GM19438 (cell line): ENCODE data around the gene EFCAB5.
"Not testable (repeated sequence)": the region's sequence is repeated elsewhere in the genome, so short reads cannot be mapped to it uniquely, and the experiment has no call there.

ENCODE experiments used
- ATAC-seq: cut with Tn5 transposase; IDR thresholded peaks from one replicate; pipeline ENCODE4 v1.9.1; 2021; ENCODE audit warnings: low read depth; ENCODE audit not compliant: unreplicated experiment

Gene EFCAB5

DNA sequence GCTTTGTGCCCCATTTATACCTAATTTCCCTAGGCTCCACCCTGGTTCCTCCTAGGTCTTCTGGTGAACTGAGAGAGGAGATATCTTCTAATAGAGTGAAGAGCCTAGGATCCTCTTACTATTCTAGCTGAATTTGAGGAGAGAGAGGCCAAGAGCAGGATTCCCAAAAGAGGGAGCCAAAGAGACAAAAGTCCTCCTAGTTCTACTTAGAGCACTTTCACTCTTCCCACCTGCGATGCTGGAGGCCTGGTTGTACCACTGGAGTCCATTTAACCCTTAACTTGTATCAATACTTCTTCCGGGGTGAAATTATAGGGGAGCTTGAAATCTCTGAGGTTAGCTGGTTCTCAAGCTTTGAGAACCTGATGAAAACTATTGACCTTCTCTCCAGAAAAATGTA, 8.1 kb upstream of the EFCAB5 start:
- no peak for ATAC-seq

DNA sequence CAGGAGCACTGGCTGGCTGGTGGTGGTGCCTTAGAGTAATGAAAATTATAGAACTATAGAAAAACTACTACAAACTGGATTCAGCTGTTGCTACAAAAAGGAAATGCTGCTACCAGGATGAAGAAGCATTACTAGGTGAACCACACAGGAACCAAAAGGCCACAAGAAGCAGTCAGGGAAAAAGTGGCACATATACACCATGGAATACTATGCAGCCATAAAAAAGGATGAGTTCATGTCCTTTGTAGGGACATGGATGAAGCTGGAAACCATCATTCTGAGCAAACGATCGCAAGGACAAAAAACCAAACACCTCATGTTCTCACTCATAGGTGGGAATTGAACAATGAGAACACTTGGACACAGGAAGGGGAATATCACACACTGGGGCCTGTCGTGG, 5.5 kb upstream of the EFCAB5 start:
- ATAC-seq: not testable (repeated sequence)

DNA sequence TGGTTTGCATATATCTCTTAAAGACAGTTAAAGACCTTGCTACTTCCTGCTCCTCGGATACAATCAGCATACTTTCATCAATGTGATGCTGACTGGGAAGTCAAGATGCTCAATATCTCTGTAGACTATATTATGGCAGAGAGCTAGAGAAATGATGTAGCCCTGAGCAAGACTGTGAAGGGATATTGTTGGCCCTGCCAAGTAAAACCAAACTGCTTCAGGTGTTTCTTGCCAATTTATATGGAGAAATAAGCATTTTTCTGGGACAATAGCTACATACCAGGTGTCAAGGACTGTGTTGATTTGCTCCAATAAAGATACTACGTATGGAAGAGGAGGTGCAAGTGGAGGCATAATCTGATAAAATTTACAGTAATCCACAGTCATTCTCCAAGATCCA, 4.7 kb upstream of the EFCAB5 start:
- ATAC-seq: no peak

DNA sequence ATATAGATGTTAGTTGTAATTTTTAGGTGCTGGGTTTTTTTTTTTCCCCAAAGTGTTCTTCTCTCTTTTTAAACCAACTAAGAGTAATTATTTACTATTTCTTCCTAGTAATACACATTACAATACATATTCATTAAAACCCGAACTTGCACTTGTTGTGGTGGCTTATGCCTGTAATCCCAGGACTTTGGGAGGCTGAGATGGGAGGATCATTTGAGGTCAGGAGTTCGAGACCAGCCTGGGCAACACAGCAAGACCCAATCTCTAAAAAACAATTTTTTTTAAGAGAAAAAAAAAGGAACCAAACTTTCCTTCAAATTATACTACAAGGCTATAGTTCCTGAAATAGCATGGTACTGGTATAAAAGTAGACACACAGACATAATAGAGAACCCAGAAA, 3.8 kb downstream of the EFCAB5 start:
- no peak for ATAC-seq

DNA sequence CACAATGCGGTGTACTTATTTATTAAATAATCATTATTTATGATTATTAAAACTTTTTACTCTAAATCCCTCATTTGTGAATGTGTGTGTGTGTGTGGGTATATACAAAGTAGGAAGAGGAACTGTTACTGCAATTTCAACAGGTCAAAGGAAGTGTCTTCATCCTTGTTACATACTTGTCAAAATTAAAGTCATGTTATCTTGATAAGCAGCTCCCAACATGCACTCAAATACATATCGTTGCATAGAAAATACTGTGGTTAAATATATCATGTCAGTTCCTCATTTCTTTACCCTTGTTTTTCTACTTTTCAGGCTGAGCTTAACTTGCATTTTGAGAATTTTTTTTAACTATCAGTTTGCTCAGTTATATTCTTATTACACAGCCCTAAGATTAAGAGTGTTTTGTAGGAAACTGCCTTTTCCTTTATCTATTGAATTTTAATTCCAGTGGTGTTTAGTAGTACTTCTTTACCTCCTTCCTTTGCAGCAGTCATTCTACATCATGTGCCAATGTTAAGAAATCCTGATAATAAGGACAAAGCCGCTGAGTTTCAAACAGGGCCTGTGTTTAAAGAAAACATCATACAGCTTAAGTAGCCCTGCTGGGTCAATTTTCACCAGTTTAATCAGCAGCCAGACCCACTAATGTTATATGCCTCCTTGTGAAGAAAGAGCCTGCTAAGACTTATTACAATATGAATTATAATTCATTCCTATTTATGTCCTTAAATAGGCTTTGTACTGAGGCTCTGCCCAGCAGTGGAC, 7.2 kb downstream of the EFCAB5 start:
- ATAC-seq: no peak

DNA sequence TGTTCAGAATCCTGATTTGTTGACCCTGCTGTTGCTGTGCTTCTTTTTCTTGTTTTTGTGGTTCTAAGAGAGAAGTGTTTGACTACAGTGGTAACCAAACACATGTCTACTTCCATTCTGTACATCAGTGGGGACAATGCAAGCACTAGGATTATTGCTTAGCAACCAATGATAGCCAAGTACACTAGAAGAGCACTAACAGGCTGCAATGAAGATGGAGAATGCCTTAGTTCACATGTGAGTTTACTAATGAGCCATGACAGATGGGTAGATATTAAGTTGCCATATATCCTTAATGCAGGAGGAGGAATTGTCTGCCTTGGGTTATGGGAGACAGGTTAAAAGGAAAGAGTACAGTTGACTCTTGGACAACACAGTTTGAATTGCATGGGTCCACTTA, 8.3 kb downstream of the EFCAB5 start:
- no peak for ATAC-seq

DNA sequence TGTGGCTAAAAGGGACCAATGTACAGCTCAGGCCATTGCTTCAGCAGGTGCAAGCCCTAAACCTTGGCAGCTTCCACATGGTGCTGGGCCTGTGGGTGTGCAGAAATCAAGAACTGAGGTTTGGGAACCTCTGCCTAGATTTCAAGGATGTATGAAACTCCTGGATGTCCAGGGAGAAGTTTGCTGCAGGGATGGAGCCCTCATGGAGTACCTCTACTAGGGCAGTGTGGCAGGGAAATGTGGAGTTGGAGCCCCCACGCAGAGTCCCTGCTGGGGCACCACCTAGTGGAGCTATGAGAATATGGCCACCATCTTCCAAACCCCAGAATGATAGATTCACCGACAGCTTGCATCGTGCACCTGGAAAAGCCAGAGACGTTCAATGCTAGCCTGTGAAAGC, 13.0 kb downstream of the EFCAB5 start:
- no peak for ATAC-seq

DNA sequence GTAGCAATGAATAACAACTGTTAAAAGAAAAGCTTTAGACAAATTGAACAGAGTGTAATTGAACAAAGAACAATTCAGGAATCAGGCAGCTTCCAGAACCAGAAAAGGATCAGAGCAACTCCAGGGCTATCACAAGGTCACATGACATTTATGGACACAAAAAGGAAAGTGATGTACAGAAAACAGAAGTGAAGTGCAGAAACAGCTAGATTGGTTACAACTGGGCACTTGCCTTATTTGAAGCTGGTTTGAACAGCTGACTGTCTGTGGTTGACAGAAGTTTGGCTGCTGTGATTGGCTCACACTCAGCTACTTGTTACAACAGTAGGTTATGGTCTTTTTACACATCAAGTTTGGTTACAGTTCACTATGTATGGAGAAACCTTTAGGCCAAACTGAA, 14.8 kb downstream of the EFCAB5 start:
- no peak for ATAC-seq

DNA sequence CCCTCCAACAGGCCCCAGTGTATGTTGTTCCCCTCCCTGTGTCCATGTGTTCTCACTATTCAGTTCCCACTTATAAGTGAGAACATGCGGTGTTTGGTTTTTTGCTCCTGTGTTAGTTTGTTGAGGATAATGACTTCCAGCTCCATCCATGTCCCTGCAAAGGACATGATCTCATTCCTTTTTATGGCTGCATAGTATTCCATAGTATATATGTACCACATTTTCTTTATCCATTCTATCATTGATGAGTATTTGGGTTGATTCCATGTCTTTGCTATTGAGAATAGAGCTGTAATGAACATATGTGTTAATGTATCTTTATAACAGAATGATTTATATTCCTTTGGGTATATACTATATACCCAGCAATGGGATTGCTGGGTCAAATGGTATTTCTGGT, 16.1 kb downstream of the EFCAB5 start:
- ATAC-seq: not testable (repeated sequence)

DNA sequence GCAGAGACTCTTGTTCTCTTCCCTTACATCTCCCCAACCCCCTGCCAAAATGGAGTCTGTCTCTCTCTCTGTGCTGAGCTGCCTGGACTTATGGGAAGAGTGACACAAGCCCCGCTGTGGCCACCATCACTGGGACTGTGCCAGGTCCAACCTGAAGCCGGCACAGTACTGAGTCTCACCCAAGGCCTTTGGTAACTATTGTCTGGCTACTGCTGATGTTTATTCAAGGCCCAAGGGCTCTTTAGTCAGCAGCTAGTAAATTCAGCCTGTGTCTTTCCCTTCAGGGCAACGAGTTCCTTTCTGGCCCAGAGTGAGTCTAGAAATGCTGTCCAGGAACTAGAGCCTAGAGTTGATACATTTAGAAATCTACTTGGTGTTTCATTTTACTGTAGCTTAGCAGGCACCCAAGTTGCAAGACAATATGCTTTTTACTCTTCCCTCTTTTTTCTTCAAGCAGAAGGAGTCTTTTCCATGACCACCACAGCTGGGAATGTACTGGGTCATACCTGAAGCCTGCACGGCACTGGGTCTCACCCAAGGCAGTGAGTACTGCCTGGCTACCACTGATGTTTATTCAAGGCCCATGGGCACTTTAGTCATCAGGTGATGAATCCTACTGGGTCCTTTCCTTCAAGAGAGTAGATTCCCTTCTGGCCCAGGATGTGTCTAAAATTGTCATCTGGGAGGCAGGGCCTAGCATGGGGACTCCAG, 17.7 kb downstream of the EFCAB5 start:
- no peak for ATAC-seq

DNA sequence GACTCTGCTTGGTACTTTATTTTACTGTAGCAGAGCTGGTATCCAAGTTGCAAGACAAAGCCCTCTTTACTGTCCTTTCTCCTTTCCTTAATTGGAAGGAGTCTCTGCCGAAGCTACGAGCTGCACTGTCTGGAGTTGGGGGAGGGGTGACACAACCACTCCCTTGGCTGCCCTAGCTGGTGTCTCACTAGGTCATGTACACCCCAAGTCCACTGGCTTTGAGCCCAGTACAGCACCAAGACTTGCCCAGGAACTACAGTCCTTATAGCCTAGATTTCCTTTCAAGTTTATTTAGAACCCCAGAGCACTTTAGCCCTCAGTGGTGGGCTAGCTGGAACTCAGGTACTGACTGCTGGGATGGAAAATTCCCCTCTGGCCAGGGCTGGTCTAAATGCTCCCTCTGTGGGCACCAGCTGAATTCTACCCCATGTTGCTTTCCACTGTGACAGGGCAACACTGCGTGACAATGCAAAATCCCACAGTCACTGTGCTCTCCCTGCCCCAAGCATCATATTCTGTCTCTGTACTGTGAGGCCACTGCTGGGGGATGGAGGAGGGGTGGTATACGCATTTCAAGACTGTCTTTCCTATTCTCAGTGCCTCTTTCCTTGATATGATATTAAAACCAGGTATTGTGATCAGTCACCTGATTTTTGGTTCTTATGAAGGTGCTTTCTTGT, 18.4 kb downstream of the EFCAB5 start:
- ATAC-seq: no peak

DNA sequence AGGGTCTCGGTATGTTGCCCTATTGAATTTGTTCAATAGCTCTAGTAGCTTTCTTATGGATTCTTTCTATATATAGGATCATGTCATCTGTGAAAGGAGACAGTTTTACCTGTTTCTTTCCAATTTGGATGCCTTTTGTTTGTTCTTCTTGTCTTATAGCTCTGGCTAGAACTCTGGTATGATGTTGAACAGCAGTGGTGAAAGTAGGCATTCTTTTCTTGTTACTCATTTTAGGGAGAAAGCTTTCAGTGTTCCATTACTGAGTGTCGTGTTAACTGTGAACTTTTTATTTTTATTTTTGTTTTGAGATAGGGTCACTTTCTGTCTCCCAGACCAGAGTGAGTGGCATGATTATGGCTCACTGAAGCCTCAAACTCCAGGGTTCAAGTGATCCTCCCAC, 21.2 kb downstream of the EFCAB5 start:
- no peak for ATAC-seq

DNA sequence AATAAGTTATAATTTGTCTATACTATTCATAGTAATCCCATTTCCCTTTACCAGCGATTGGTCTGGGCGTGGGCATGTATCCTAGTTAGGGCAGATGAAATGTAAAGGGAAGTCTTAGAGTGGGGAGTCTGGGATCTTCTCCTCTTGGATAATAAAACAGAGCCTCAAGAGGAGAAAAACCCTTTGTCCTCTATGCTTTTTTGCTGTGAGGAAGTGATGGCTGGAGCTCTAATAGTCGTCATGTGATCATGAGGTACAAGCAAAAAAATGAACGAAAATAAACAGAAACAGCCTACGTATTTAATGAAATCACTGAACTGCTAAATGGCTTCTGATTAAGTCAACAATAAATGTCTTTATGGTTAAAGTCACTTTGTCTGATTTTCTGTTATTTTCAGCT, 26.8 kb downstream of the EFCAB5 start:
- no peak for ATAC-seq

DNA sequence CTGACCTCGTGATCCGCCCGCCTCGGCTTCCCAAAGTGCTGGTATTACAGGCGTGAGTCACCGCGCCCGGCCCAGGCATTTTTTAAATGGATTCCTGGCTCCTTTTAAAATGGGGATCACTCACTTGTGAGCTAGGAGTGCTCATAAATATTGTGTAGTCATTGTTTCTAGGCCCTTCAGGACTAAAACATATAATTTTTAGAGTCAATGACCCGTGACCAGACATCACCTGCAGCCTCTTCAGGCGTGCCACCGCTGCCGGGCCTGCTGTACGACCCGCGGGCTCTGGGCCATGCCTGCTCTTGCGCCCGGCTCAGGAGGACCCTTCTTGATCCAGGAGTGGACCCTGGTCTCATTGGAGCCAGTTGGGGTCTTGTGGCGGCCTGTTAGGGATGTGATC, 30.8 kb downstream of the EFCAB5 start:
- no peak for ATAC-seq

DNA sequence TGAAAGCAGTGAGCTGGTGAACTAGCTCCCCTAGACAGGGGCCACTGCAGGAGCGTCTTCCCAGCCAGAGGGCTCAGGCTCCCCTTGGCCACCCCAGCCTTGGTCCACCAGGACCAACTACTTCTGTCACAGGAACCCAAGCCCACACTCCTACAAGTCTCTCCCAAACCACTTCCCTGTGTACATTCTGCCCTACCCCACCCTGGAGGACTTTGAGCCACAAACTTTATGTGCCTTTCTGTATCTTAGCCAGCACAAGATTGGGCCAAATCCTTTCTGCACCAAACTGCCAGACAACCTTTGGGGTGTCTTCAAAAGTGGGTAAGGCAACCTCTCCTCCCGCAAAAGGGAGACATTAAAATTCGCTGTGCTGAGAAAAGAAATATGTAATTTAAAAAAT, 31.6 kb downstream of the EFCAB5 start:
- no peak for ATAC-seq

DNA sequence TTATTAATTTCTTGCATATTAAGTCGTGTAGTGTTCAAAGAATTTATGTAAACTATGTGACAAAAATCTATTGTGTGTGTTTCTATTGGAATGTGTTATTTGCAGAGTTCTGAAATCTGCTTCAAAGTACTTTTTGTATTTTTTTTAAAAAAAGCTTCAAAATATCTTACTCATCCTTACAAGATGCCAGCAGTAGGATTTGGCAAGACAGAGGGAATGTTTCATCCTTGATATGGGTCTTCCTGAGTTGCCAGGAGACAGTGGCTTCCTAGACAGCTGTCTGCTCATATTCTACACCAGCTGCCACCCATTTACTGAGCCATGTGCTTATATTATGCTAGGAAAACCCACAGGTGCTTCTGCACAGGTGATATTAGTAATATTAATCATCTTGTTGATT, 36.4 kb downstream of the EFCAB5 start:
- ATAC-seq: no peak

DNA sequence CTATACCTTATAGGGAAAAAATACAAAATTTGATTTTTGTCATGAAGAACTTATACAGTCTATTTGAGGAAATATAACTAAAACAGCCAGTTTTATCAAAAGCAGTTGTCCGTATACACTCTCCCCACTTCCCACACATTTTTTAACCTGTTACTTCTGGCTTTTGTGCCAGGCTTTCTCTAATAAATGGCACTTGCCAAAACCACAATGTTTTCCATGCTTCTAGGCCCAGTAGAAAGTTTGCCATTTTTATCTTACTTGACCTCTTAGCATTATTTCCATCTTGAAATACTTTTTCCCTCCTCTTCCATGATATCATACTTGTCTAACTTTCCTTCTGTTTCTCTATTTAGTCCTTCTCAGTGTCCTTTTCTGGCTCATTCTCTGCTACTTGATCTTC, 38.8 kb downstream of the EFCAB5 start:
- no peak for ATAC-seq

DNA sequence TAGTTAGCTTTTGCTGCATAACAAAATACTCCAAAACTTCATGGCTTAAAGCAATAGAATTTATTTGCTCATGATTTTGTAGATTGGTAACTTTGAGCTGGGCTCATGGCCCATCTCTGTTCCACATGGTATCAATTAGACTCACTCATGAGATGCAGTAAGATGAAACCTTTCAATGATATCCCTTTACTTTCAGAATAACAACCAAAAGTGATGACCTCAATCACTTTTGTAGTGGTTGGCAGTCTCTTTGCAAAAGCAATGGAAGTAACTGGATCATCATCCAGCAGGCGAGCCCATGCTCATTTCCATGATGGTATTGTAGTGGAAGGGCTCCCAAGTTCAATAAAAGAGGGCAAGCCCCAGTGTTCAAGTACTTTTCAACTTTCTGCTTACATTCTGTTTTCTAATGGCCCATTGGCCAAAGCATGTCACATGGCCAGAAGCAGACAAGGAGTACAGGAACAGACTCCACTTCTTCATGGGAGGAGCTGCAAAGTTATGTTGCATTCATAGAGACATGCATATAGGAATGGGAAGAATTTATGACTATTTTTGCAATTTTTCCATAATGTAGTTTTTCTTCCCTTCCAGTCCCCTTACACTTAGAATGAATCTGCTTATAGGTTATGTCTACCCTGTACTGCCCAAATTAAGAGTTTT, 41.7 kb downstream of the EFCAB5 start:
- ATAC-seq: no peak

DNA sequence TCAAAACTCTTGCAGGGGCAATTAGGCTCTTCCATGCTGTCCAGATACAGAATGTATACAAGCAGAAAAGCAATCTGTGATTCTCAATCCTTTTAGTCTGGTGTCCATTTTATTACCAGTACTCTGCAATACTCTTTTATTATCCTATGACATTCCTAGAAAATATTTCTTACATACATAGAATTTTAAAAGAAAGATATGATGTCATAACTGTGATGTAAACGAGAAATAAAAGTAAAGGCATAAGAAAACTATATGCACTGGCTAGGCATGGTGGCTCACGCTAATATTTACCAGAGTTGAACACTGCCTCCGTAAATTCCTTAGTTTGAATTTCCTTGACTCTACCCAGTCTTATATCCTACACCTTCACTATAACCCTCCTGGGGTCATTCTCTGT, 55.0 kb downstream of the EFCAB5 start:
- ATAC-seq: no peak

DNA sequence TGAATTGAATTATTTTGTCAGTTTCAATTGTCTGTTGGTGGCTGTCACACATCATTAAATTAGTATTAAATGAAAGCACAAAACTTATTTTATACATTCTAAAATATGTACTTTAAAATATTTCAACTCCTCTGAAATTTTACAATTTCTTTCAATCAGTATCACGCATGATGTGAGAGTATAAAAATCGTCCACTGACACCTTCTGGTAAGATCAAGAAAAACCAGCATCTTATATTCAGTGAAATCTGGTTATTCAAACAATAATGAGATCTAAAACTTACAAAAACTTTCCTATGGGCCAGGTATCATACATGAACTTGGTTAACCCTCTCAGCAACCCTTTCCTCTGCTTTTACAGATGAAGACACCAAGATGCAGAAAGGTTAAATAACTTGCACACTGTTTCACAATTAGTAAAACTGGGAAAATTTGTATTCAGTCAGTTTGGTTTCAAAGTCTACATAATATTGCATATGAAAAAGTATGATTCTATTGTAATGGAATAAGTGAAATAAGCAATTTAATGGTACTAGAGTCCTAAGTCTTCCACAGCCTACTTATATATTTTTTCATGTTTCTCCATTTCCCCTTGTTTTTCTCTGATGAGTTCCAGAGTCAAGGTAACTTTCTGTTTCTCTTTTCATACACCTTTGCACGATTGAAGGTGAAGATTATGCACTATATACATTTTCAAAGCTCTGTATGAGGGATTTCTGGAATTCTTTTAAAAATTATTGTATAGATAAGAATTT, 58.7 kb downstream of the EFCAB5 start:
- ATAC-seq: no peak
